ENCODE results near the gene GSN. TPM values are rescaled to one million over a fixed set of nuclear protein-coding genes. Genes with fewer than 3 reads are reported as not detected.

GSN gene
- polyA plus RNA-seq, 3 donors, result 67.4 to 187 (median 95.8) TPM

DNA sequence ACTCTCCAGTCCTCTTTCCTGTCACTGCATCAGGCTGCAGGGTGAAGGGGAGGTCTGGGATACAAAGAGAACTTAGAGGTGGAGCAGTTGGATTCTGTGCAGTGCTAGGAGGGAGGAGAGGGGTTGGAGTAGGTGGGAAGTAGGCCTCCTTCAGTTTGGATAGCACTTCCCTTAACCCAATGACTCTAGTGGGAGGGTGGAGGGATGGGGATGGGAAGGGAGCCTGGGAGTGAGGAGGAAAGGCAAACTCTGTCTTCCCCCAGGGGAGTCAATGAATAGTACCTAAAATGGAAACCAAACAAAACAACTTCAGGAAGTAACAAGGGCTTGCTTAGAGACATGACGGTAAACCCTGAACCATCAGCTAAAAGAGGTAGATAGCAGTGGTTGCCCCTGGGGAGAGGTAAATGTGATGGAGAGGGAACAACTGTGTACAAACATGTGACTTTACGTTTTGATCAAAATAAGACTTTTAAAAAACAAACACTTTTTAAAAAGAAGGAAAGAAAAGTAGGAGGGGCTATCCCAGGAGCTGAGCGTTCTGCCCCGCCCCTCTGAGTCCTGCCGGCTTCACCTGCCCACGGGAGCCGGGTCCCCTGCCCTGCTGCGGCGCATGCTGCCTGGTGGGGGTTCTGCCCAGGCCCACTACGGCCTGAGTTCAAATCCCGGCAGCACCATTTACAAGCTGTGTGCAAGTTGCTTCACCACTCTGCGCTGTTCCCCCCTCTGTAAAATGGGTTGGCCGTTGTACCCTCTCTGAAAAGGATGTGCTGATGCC, 30.9 kb downstream of the GSN start:
- Histone ChIP-seq H3K9me3 (replicated peaks in 1 of 2; ENCODE audit: control insufficient read depth in 1 of 2, insufficient read depth in 1 of 2, low read length in 2 of 2) (no peaks in the 10 kb centered on the region), H3K4me3 (replicated peaks in 1 of 3; ENCODE audit: low read depth in 2 of 3, low read length in 3 of 3) (peak overlapping the region; percentile 31 to 72 (median 37)), H3K4me2 (replicated peaks; ENCODE audit: extremely low read depth, low read length, poor library complexity, severe bottlenecking) (peak overlapping the region; percentile 86), H3K79me2 (ENCODE audit: insufficient read depth, low read length) (peaks cover 21% of the 10 kb centered on the region), H2AFZ (ENCODE audit: insufficient read depth, low read depth, low read length, poor library complexity, severe bottlenecking) (peak overlapping the region; percentile 59), H4K20me1 (ENCODE audit: insufficient read depth, low read length) (peaks cover 11% of the 10 kb centered on the region), H3K27me3 (ENCODE audit: control insufficient read depth in 2 of 2, insufficient read depth in 2 of 2, low read length in 2 of 2) (peaks cover 0 to 8% of the 10 kb centered on the region in 2 donors), H3K27ac (ENCODE audit: low read depth in 1 of 2, low read length in 2 of 2) (no peak overlapping the region), H3K4me1 (ENCODE audit: control insufficient read depth in 1 of 2, insufficient read depth in 2 of 2, low read length in 2 of 2) (peaks cover 39 to 47% of the 10 kb centered on the region in 2 donors), H3K9ac (ENCODE audit: insufficient read depth, low read length, poor library complexity, severe bottlenecking) (peak overlapping the region; percentile 44), H3K36me3 (replicated peaks in 1 of 2; ENCODE audit: control insufficient read depth in 1 of 2, insufficient read depth in 2 of 2, low read length in 2 of 2) (peaks cover 22 to 42% of the 10 kb centered on the region in 2 donors)
- DNase-seq, result no peak
- Mint-ChIP-seq H3K4me3 (peak overlapping the region; percentile 73 to 87), H3K4me1 (peaks cover 43% of the 10 kb centered on the region), H3K27ac (peak overlapping the region in 3 of 7 donors; percentile 33 to 80 (median 42)), H3K27me3 (ENCODE audit: low read depth in 3 of 3) (peaks cover 6 to 13% (median 9%) of the 10 kb centered on the region in 3 donors), H3K36me3 (peaks cover 32 to 35% of the 10 kb centered on the region in 2 donors), H3K9me3 (no peaks in the 10 kb centered on the region)
- 36% methylated on average over 9 of the region's 13 CpGs for WGBS (ENCODE audit: insufficient coverage)
- TF ChIP-seq, protein P1, sequence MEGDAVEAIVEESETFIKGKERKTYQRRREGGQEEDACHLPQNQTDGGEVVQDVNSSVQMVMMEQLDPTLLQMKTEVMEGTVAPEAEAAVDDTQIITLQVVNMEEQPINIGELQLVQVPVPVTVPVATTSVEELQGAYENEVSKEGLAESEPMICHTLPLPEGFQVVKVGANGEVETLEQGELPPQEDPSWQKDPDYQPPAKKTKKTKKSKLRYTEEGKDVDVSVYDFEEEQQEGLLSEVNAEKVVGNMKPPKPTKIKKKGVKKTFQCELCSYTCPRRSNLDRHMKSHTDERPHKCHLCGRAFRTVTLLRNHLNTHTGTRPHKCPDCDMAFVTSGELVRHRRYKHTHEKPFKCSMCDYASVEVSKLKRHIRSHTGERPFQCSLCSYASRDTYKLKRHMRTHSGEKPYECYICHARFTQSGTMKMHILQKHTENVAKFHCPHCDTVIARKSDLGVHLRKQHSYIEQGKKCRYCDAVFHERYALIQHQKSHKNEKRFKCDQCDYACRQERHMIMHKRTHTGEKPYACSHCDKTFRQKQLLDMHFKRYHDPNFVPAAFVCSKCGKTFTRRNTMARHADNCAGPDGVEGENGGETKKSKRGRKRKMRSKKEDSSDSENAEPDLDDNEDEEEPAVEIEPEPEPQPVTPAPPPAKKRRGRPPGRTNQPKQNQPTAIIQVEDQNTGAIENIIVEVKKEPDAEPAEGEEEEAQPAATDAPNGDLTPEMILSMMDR (IDR thresholded peaks at IDR 0.05), result no peak
- intact Hi-C loops (cut with micrococcal nuclease), result no loop called here

DNA sequence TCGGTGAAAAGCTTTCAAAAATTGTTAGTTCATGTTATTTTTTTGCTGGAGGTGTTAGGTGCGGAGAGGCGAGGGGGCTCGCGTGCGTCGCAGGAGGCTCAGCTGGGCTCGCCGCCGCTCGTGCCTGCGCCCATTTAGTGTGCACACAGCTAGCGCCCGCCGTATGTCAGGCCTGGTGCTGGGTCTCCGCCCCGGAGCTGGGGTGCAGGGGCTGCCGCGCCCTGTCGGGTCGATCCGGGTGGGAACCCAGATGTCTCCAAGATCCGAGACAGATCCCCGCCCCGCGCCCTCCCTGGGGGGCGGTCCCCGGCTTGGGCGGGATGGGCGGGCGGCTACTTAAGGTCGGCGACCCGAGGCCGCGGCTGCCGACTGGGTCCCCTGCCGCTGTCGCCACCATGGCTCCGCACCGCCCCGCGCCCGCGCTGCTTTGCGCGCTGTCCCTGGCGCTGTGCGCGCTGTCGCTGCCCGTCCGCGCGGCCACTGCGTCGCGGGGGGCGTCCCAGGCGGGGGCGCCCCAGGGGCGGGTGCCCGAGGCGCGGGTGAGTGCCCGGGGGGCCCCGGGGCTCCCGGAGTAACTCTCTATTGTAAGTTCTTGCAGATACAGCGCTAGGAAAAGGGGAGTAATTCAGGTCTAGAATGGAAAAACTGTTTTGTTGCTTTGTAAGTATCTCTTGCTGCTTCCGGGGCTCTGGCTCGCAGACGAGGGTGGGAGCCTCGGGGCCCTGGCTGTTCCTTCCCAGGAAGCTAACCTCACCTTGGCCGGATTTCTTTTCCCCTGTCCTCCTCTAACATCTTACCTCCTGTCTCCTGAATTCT, 31.7 kb downstream of the GSN start:
- TF ChIP-seq, protein P1 (IDR thresholded peaks at IDR 0.05), result no peak
- H3K27ac ChIP-seq (ENCODE audit: low read depth in 1 of 2, low read length in 2 of 2), result no peak overlapping the region
- peak overlapping the region; percentile 71 for H2AFZ ChIP-seq (ENCODE audit: insufficient read depth, low read depth, low read length, poor library complexity, severe bottlenecking)
- 1% methylated on average over 71 of the region's 74 CpGs for WGBS (ENCODE audit: insufficient coverage)
- Mint-ChIP-seq H3K9me3 (no peaks in the 10 kb centered on the region), H3K36me3 (peaks cover 38% of the 10 kb centered on the region in 2 donors), H3K4me3 (peak overlapping the region; percentile 83 to 91), H3K4me1 (peaks cover 43% of the 10 kb centered on the region), H3K27me3 (ENCODE audit: low read depth in 3 of 3) (peaks cover 6 to 13% (median 9%) of the 10 kb centered on the region in 3 donors), H3K27ac (peak overlapping the region in 3 of 7 donors; percentile 0 to 55 (median 54))
- no peaks in the 10 kb centered on the region for H3K9me3 ChIP-seq (replicated peaks in 1 of 2; ENCODE audit: control insufficient read depth in 1 of 2, insufficient read depth in 1 of 2, low read length in 2 of 2)
- intact Hi-C loops (cut with micrococcal nuclease), result no loop called here
- peaks cover 21% of the 10 kb centered on the region for H3K79me2 ChIP-seq (ENCODE audit: insufficient read depth, low read length)
- H3K4me2 ChIP-seq (replicated peaks; ENCODE audit: extremely low read depth, low read length, poor library complexity, severe bottlenecking), result peak overlapping the region; percentile 86
- peaks cover 0 to 8% of the 10 kb centered on the region in 2 donors for H3K27me3 ChIP-seq (ENCODE audit: control insufficient read depth in 2 of 2, insufficient read depth in 2 of 2, low read length in 2 of 2)
- DNase-seq, result no peak
- peaks cover 39 to 47% of the 10 kb centered on the region in 2 donors for H3K4me1 ChIP-seq (ENCODE audit: control insufficient read depth in 1 of 2, insufficient read depth in 2 of 2, low read length in 2 of 2)
- H3K4me3 ChIP-seq (replicated peaks in 1 of 3; ENCODE audit: low read depth in 2 of 3, low read length in 3 of 3), result peak overlapping the region; percentile 31 to 72 (median 37)
- peak overlapping the region; percentile 44 for H3K9ac ChIP-seq (ENCODE audit: insufficient read depth, low read length, poor library complexity, severe bottlenecking)
- H4K20me1 ChIP-seq (ENCODE audit: insufficient read depth, low read length), result peaks cover 11% of the 10 kb centered on the region
- peaks cover 30 to 44% of the 10 kb centered on the region in 2 donors for H3K36me3 ChIP-seq (replicated peaks in 1 of 2; ENCODE audit: control insufficient read depth in 1 of 2, insufficient read depth in 2 of 2, low read length in 2 of 2)

Measured in CD14-positive monocyte (primary cell).